Adrenal gland (tissue), 5 donors: ENCODE results near the gene NHSL1.

Experiments used
- CTCF ChIP-seq, 6 experiments: fragments of 450-650 bp in 4 of 6; fragments of 200-600 bp in 2 of 6; sonication (generic) in 1 of 6; IDR thresholded peaks; 1 replicate in 5 of 6; 2 replicates in 1 of 6; pipeline versions ENCODE4 v1.5.1 to v1.8.0; 2016 to 2021; ENCODE audit warnings: antibody characterized with exemption in 6 of 6, mild to moderate bottlenecking in 2 of 6, moderate library complexity in 1 of 6
- POLR2A ChIP-seq, 2 donors: fragments of 450-650 bp; IDR thresholded peaks; one replicate each; pipeline ENCODE4 v1.6.1; 2017; ENCODE audit warnings: antibody characterized with exemption in 2 of 2, mild to moderate bottlenecking in 2 of 2, moderate library complexity in 1 of 2
- donor health status: DM: no; HTN: no; CAD: no.

GRCh38 chr6:138421089-138421488 is 78.2 kb downstream of the NHSL1 start:
- no peak for TF ChIP-seq CTCF (IDR thresholded peaks at IDR 0.05)
- TF ChIP-seq POLR2A (IDR thresholded peaks at IDR 0.05): no peak
